ENCODE results near the gene PHF20.
"Not testable (repeated sequence)": the region's sequence is repeated elsewhere in the genome, so short reads cannot be mapped to it uniquely, and the experiment has no call there.

Gene PHF20

DNA sequence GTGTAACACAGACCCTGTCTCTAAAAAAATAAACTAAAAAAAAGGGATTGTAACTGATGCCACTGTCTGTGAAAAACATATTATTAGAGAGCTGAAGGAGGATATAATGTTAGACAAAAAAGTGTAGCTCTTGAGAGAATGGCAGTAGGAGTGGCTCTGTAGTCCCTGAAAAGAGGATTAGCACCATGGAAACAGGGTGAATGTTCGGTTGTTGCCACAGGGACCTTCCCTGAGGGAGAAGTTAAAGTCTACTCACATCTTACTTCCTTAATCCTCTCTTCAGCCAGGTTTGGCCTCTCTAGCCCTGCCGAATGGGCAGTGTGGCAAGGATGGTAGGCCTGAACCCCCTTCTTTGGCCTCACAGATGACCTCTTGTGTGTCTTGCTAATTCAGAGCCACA is 170.4 kb downstream of the PHF20 start:
- DNase-seq = peak; percentile 9

DNA sequence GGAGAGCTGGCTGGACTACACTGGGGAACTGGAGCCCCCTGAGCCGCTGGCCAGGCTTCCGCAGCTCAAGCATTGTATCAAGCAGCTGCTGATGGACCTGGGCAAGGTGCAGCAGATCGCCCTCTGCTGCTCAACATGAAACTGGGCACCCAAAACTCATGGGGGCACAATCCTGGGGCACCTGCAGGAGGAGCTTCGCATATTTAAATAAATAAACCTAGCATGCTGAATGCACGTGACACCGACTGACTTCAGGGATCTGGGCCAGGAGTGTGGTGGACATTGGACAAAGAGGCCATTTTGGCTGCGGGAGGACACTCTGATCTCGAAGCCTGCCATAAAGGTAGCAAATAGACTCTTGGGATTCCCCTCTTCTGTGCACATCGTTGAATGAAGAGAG is 175.7 kb downstream of the PHF20 start:
- DNase-seq = no peak

DNA sequence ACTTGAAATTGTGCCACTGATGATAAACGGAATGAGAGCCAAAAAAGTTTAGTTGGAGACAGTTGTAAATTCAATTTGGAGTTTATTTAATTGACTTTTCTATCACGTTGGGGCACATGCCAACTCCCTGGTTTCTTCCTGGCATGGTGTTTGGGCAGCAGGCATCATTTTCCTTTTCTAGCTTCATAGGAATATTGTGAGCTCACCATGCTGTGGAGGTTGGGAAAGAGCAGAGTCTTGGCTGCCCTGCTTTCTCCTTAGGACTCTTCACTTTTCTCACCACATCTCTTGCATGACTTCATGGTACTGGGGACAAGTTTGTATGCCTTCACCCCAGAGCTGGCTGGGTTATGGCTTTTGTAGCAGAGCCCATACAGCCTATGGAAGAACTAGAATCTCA is 176.1 kb downstream of the PHF20 start:
- no peak for DNase-seq

DNA sequence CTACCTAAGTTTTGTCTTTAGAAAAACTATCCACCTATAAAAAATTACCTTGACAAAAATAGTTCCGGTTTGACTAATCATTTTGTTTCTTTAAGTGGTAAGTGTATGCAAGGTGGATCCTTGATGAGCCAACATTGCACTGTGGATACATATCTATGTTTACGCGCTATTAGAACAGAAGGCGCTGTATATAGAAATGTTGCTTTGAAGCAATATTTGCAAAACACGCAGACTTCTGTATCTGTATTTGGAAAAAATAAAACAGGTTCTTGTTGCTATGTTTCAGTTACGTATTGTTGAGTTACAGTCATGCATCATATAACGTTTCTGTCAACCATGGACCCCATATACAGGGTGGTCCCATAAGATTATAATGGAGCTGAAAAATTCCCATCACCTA is 178.3 kb downstream of the PHF20 start:
- DNase-seq = no peak

DNA sequence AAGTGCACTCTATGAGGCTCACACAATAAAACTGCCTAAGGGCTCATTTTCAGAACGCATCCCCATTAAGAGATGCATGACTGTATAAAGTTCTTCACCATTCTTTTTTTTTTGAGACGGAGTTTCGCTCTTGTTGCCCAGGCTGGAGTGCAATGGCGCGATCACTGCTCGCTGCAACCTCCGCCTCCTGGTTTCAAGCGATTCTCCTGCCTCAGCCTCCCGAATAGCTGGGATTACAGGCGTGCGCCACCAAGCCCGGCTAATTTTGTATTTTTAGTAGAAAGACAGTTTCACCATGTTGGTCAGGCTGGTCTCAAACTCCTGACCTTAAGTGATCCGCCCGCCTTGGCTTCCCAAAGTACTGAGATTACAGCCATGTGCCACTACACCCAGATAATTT is 180.3 kb downstream of the PHF20 start:
- not testable (repeated sequence) for DNase-seq

DNA sequence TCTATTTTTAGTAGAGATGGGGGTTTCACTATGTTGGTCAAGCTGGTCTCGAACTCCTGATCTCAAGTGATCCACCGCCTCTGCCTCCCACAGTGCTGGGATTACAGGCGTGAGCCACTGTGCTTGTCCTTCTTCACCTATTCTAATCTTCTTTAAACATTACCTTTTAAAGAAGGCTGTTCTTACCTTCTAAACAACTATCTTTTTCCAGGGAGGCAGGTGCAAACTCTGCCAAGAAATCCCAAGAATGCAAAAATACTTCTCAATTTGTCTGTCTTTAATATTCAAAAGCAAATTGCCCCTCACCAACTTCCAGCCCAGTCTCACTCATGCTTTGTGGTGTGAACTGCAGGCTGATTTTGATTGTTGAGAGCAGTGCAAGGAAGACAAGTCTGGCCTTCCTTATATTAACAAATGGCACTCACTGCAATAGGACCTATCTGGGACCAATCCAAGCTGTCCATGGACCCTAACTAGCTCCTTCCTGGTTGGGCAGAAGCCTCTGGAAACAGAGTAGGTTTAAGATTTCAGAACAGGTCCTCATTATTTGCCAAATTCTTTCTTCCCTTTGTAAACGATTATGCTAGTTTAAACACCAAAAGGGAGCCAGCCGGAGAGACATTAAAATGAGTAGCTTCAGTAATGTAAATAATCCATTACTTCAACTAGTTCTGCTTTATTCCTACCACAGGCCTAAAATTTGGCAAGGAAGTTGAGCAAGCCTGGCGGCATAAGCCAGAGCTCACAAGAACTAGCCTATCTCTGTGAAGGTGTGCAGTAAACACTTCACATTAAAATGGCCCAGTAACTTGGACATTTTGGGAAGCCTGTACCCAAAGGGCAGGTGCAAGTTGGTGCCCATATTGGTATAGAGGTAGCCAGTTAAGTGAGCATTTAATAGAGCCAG is 180.9 kb downstream of the PHF20 start:
- DNase-seq = peak; percentile 63

DNA sequence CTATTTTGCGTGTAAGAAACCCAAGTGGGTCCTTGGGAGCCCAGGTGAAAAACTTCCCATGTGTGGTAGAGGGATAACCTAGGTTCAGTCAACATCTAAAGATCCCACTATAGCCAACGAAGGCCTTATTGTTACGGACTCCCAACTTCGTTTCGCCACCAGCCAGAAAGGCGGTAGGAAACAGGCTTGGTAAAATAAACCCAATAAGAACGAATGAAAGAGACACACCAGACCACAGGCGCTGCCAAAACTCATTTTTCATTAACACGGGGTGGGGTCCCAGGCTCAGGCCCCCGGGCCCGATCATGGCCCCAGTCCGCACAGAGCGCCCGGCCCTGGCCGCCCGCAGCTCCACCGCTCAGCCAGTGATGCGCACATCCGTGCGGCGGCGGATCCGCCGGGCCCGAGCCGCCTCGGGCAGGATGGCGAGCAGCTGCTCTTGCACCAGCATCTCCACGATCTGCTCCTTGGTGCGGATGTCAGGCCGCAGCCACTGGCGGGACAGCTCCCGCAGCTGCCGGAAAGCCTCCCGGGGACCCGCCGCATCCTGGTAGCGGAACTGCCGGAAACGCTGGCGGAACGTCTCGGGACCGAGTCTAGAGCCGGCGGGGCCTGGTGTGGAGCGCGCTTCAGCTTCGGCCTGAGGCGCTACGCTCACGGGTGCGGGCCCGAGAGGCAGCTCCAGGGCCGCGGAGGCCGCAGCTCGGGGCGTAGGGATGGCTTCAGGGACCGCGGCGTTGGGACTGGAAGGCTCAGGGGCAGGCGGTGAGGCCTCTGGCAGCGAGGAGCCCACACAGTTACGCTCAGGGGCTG is 181.8 kb downstream of the PHF20 start:
- peak; percentile 56 for DNase-seq

DNA sequence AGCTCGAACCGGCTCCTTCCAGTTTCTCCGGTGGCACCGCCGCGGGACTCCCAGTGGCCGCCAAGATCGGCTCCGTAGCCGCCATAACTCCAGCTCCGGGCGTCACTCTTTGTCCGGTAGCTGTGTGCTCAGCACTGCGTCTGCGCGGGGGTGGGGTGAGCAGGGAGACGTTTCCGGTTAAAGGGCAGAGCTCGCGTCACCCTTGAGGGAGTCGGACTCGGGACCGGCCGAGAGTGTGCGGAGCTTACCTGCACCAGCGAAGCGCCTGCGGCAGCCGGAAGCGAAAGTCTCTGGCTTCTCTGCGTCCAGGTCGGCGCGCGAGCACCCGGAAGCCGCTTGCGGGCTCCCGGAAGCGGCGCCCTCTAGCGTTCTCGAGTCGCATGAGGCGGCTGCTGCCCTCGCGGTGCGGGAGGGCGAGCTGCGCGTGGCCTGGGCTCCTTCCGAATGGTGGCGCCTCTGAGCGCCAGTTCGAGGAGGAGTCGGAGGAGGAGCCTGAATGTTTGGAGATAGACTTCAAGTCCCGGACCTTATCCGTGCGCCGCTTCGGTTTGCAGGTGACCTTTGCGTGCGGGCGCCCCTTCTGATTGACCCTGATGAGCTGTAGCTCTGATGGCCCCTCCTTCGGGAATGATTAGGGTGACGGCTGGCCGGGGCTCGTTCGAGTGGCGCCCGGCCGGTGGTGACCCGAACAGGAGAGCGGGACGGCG is 182.5 kb downstream of the PHF20 start, which contains the start of gene SCAND1:
Gene SCAND1, minus strand, starts transcription at position 303 of the 707 bp plus-strand sequence. Its CDS starts 218 bp downstream, at position 85.
- DNase-seq = peak; percentile 99

DNA sequence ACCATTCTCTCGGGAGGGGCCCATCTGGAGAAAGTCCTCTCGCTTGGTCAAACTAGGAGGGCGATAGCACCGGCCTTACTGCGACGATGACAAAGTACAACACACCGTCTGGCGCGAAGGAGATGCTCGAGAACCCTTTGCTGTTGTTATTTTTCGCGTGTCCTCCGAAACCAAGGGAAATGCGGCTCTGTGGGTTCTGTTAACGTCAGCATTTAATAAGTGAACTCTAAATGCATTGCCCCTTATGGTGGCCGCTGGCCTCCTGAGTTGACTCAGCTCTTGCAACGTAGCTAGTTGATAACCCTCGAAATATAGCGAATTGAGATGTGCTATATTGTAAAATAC is 183.1 kb downstream of the PHF20 start:
- peak; percentile 51 for DNase-seq

DNA sequence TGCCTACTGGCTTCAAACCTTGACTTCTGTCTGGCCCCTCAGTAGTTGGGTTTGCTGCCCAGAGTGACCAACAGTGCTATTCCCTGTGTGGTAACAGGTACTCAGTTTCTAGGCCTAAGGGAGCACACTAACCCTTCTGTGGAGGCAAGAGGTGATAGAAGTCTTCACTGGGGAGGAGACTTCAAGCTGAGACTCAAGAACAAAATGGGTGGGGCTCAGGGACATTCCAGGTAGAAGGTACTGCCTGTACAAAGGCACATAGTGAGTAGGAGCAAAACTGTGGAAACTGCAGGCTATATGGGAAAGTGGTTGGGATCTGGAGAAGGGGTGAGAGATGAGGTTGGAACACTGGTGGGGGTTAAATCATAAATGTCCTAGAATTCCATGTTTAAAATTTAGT is 184.8 kb downstream of the PHF20 start:
- no peak for DNase-seq

DNA sequence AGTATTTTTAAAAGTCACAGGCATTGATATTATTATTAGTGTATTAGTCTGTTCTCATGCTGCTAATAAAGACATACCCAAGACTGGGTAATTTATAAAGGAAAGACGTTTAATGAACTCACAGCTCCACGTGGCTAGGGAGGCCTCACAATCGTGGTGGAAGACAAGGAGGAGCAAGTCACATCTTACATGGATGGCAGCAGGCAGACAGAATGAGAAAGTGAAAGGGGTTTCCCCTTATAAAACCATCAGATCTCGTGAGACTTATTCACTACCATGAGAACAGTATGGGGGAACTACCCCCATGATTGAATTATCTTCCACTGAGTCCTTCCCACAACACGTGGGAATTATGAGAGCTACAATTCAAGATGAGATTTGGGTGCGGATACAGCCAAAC is 187.5 kb downstream of the PHF20 start:
- DNase-seq = peak; percentile 12

DNA sequence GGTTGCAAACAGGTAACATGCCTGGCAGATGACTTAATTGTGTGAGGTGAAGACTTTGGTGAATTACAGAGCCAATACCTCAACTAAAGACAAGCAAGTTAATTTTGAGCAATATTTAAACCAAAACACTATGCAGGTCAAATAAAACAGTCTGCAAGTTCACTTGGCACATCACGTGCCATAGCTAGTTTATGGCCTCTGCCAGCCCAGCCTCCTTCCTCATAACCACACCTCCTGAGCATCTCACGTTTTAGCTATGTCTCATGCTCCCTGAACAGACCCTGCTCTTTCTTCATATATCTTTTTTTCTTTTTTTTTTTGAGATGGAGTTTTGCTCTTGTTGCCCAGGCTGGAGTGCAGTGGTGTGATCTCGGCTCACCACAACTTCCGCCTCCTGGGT is 192.1 kb downstream of the PHF20 start:
- DNase-seq = no peak

DNA sequence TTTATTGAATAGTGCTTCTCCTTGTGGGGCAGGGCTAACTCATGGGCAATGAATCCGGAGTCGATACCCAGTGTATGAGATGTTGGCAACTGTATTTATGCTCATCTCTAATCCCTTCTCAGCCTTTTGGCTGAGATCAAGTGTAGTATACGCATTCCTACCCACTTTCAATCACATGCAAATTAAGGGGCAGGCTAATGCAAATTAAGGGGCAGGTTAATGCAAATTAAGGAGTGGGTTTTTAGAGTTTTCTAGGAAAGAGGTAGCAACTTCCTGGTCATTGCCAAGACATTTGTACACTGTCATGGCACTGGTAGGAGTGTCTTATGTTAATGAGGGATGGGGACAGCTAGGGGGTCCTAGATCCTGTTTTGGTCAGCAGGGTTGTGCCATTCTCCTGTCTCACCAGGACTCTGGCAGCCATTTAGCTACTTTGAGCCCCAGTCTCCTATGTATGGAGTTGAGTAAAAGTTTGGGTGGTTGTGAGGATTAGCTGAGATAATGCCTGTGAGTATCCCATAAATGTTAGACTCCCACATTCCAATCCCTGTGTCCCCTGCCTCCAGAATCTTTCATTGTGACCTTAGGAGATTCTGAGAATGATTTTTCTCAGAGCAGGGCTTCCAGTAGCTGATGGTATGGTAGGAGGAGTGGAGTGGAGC is 196.3 kb downstream of the PHF20 start, which contains the start of gene CNBD2:
Gene CNBD2, plus strand, starts transcription at position 612 of the 662 bp plus-strand sequence. CDS start 173 bp downstream, outside the sequence.
- DNase-seq = no peak

DNA sequence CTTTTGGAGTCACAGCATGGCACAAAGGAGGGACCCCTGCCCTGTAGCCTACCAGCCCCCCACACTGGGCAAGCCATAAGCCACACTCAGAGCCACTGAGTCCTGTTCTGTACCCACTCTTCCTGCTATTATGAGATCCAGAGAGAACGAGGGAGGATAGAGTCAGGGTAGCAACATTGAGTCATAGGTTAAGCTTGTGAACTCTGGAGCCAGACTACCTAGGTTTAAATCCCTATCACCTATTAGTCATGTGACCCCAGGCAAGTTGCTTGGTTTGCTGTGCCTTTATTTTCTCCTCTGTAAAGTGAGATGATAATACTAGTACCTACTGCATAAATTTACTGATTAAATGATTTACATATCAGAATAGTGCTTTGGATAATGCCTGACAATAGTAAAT is 197.1 kb downstream of the PHF20 start:
- no peak for DNase-seq

DNA sequence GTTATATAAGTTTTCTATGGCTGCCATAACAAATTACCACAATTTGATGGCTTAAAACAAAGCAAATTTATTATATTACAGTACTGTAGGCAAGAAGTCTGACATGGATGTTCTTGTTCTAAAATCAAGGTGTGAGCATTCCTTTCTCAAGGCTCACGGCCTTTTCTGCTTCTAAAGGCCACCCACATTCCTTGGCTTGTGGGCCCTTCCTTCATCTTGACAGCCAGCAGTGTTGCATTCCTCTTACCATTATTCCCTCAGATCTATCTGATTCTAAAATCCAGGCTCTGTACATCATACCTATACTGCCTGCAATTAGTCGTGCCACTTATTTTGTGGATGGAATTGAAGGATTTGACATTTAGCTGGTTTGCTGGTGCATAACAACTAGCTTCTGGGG is 200.2 kb downstream of the PHF20 start:
- DNase-seq = no peak

DNA sequence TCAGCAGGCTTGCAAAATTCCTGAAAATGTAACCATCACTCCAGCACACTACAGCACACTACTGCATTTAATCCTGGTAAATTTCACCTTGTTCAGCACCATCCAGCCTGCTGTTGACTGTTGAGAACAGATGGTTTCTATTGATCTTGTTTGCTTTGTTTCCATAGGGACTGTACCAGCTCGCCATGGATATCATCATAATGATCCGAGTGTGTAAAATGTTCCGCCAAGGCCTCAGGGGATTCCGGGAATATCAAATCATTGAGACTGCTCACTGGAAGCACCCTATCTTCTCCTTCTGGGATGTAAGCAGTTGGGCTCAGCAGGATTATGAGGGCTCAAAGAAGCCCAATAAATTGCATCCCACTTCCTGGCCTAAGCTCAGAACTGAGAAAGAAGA is 200.6 kb downstream of the PHF20 start:
- no peak for DNase-seq

DNA sequence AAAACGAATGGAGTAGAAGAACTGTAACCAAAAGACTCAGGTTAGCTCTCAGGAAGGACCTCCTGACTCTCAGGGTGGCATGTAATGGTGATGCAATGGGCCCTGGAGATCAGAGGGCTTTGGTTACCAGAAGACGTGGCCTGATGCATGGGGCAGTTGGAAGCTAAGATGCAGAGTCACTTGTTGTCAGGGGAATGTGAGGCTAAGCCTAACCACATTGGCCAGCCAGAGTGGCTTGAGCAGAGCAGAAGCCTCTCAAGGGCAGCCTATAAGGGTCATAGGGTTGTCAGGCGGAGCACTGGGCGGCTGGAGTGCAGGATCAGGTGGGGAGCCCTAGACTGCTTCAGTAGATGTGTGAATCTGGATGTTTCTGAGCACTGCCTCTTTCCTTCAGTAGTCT is 202.4 kb downstream of the PHF20 start:
- no peak for DNase-seq

DNA sequence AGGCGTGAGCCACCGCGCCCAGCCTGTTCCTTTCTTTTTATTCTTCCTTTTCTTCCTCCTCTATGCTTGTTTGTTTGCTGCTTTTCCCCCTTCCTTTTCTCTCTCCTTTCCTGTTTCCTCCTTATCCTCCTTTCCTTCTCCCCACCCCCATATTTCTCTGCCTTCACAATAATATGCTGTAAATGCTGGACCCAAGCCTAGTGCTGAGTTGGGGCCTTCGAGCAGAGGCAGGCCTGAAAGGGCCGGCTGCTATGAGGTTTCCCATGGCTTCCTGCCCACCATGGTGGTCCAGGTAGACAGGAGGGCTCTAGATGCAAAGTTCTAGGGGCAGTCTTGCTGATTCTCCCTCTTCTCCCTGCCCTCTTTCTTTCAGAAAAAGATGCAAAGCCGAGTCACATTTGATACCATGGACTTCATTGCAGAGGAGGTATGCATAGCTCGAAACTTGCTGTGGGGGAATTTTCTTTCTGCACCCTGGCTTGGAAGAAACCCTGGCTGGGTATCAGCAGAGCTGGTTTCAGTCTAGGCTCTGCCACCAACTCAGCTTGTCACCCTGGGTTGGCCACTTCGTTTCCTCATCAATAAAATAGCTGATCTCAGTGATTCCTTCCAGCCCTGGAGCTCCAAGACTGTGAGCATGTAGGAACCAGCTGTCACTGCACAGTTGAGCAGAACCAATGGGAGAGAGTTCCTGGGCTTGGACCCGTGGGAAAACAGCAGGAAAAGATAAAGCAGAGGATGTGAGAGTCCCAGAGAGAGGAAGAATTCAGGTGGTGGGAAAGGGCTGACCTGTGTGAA is 204.0 kb downstream of the PHF20 start:
- DNase-seq = no peak

DNA sequence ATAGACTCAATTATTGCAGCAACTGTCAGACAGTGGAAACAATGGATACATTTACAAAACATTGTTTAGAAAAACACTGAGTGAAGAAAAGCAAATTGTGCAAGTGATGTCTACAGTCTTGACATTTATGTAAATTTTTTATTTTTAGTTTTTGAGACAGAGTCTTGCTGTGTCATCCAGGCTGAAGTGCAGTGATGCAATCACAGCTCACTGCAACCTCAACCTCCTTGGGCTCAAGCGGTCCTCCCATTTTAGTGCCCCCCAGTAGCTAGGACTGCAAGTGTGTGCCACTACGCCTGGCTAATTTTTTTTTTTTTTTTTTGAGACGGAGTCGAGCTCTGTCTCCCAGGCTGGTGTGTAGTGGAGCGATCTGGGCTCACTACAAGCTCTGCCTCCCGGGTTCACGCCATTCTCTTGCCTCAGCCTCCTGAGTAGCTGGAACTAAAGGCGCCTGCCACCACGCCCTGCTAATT is 206.3 kb downstream of the PHF20 start:
- DNase-seq = peak; percentile 71

DNA sequence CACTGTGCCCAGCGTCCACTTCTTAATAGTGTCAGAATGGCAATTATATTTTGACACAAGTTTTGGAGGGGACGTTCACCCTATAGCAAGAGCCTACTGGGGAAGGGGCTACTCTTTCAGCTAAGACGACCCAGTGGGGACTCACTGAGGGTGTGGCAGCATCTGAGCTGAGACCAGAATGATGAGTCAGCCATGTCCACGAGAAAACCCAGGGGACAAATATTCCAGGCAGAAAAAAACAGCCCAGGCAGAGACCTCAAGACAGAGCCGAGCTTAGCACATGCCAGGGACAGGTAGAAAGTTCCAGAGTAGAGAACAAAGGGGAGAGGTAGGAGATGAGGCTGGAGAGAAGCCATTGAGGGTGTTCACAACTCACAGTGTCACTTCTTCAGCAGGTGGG is 207.7 kb downstream of the PHF20 start:
- DNase-seq = no peak

DNA sequence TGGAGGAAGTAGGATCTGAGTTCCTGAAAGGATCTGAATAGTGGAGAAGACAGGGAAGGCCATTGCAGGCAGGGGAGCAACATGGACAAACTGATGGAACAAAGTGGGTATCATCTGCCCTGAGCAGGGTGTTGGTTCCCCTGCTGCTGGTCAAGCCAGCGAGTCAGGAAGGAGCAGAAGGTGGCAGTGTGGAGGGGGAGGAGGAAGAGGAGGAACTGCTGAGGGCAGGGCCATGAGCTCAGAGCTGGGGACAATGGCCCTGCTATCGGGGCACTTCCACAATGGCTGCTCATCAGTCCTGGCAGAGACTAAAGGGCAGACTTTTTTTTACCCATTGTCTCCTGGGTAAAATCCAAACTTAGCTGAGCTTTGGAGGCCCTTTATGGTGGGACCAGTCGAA is 210.2 kb downstream of the PHF20 start:
- DNase-seq = peak; percentile 25

DNA sequence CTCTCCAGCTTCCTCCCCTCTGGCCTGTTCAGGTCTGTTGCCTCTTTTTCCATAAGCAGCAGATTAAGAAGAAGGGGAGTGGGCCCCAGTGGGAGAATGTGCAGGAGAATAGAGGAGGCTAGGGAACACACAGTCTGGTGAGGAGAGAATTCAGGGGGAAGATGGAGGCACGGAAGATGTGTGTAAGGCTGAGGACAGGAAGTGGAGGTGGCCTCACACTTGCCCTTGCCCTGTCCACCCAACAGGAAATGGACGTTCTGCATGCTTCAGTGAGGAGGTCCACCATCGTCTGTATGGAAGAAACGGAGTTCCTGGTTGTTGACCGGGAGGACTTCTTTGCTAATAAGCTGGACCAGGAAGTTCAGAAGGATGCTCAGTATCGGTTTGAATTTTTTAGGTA is 212.6 kb downstream of the PHF20 start:
- no peak for DNase-seq

Data from suppressor macrophage treated with lipopolysaccharide for 4 hours (primary cell).